DLD1 (cell line): Measurements from ENCODE around the gene FAM107A.

Experiments
- in situ Hi-C: cut with HindIII; loops from 2 replicates; pipeline ENCODE4 v1.10.0; 2017; ENCODE audit warnings: low sequenced_read_pairs

FAM107A gene

GRCh38 chr3:58568572-58569286 is 8.5 kb downstream of the FAM107A start:
- in situ Hi-C loops = no loop called here

- in situ Hi-C loops = no loop called here
These were observed 10.0 kb downstream of the FAM107A start for GRCh38 chr3:58567251-58567515.

GRCh38 chr3:58566398-58567250 is 10.6 kb downstream of the FAM107A start:
- in situ Hi-C loops = no loop called here

GRCh38 chr3:58565621-58566397 is 11.4 kb downstream of the FAM107A start:
- in situ Hi-C loops = no loop called here

GRCh38 chr3:58564456-58565160 is 12.6 kb downstream of the FAM107A start:
- in situ Hi-C loops = no loop called here

GRCh38 chr3:58564054-58564453 is 13.1 kb downstream of the FAM107A start:
- in situ Hi-C loops = no loop called here

- in situ Hi-C loops = no loop called here
These were observed 13.7 kb downstream of the FAM107A start for GRCh38 chr3:58563386-58564035.

- in situ Hi-C loops = no loop called here
These were observed 14.7 kb downstream of the FAM107A start for GRCh38 chr3:58562498-58562897.

- in situ Hi-C loops = no loop called here
These were observed 16.4 kb downstream of the FAM107A start for GRCh38 chr3:58560771-58561311.

GRCh38 chr3:58559586-58559985 is 17.6 kb downstream of the FAM107A start:
- in situ Hi-C loops = no loop called here

- in situ Hi-C loops = no loop called here
These were observed 19.7 kb downstream of the FAM107A start for GRCh38 chr3:58557491-58557890.

- in situ Hi-C loops = no loop called here
These were observed 20.4 kb downstream of the FAM107A start for GRCh38 chr3:58556761-58557221.

GRCh38 chr3:58556001-58556400 is 21.2 kb downstream of the FAM107A start:
- in situ Hi-C loops = no loop called here

GRCh38 chr3:58555203-58555602 is 22.0 kb downstream of the FAM107A start:
- in situ Hi-C loops = no loop called here

- in situ Hi-C loops = no loop called here
These were observed 24.2 kb downstream of the FAM107A start for GRCh38 chr3:58553003-58553402.

GRCh38 chr3:58551636-58552180 is 25.5 kb downstream of the FAM107A start:
- in situ Hi-C loops = no loop called here

- in situ Hi-C loops = loop anchor here (25.0 kb wide), 1 partner anchor 93 kb away; no protein-coding TSS in a partner anchor
These were observed 32.6 kb downstream of the FAM107A start for GRCh38 chr3:58544541-58544940.

- in situ Hi-C loops = loop anchor here (25.0 kb wide), 1 partner anchor 97 kb away; no protein-coding TSS in a partner anchor
These were observed 36.9 kb downstream of the FAM107A start for GRCh38 chr3:58540176-58540858.

GRCh38 chr3:58539626-58540025 is 37.6 kb downstream of the FAM107A start:
- in situ Hi-C loops = loop anchor here (25.0 kb wide), 1 partner anchor 98 kb away; no protein-coding TSS in a partner anchor
